ENCODE measurements around the gene CDC42BPG.

- TF ChIP-seq POLR2AphosphoS5 (IDR thresholded peaks at IDR 0.05; ENCODE audit: insufficient read depth in 1 of 2, low read depth in 1 of 2), result no peak
- TF ChIP-seq, protein P1, sequence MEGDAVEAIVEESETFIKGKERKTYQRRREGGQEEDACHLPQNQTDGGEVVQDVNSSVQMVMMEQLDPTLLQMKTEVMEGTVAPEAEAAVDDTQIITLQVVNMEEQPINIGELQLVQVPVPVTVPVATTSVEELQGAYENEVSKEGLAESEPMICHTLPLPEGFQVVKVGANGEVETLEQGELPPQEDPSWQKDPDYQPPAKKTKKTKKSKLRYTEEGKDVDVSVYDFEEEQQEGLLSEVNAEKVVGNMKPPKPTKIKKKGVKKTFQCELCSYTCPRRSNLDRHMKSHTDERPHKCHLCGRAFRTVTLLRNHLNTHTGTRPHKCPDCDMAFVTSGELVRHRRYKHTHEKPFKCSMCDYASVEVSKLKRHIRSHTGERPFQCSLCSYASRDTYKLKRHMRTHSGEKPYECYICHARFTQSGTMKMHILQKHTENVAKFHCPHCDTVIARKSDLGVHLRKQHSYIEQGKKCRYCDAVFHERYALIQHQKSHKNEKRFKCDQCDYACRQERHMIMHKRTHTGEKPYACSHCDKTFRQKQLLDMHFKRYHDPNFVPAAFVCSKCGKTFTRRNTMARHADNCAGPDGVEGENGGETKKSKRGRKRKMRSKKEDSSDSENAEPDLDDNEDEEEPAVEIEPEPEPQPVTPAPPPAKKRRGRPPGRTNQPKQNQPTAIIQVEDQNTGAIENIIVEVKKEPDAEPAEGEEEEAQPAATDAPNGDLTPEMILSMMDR (IDR thresholded peaks at IDR 0.05), result no peak
Measured at GRCh38 chr11:64850979-64851567, 6.6 kb upstream of the CDC42BPG start.
